ENCODE data around the gene GALNT6. TPM values are rescaled to one million over a fixed set of nuclear protein-coding genes. Genes with fewer than 3 reads are reported as not detected.

GALNT6 gene
- total and polyA plus RNA-seq, 12 donors: 0.15 to 6.3 (median 0.81) TPM

- Histone ChIP-seq H3K27ac (no peak overlapping the region), H3K9me3 (no peaks in the 10 kb centered on the region), H3K27me3 (peaks cover 0 to 12% (median 0%) of the 10 kb centered on the region in 7 donors), H3K36me3 (no peaks in the 10 kb centered on the region), H3K4me1 (no peaks in the 10 kb centered on the region), H3K4me3 (no peak overlapping the region)
- intact Hi-C loops (cut with DNase I): loop anchor here in 1 of 10 donors (5.0 kb wide), 1 partner anchor 379 kb away; a partner anchor contains a TSS
- 77 to 85% methylated on average over 2 of the region's 2 CpGs for WGBS, 2 donors
- no peak for DNase-seq
- TF ChIP-seq CTCF (IDR thresholded peaks at IDR 0.05): no peak
- ATAC-seq: no peak
Observed at GRCh38 chr12:51432921-51433320, 41.7 kb upstream of the GALNT6 start.

GRCh38 chr12:51430196-51430895 is 39.1 kb upstream of the GALNT6 start:
- intact Hi-C loops (cut with DNase I): loop anchor here in 1 of 10 donors (5.0 kb wide), 1 partner anchor 382 kb away; a partner anchor contains a TSS
- Histone ChIP-seq H3K27me3 (peaks cover 0 to 12% (median 6%) of the 10 kb centered on the region in 7 donors), H3K9me3 (no peaks in the 10 kb centered on the region), H3K36me3 (no peaks in the 10 kb centered on the region), H3K4me1 (no peaks in the 10 kb centered on the region), H3K27ac (no peak overlapping the region), H3K4me3 (no peak overlapping the region)
- WGBS, 2 donors: 66 to 69% methylated on average over 4 of the region's 4 CpGs
- TF ChIP-seq CTCF (IDR thresholded peaks at IDR 0.05): no peak
- ATAC-seq (no peak), DNase-seq (no peak)

- H3K27me3 ChIP-seq: peaks cover 0 to 19% (median 6%) of the 10 kb centered on the region in 7 donors
- no peak overlapping the region for H3K4me3 ChIP-seq
- 94 to 97% methylated on average over 4 of the region's 4 CpGs for WGBS, 2 donors
- ATAC-seq (no peak), DNase-seq (no peak)
- H3K36me3 ChIP-seq: no peaks in the 10 kb centered on the region
- intact Hi-C loops (cut with DNase I): loop anchor here in 7 of 10 donors (5.0 to 10.0 kb wide), 7 partner anchors 103 to 645 kb away; partner anchors contain the start of gene SMIM41 (in 1 of the 7)
- no peak overlapping the region for H3K27ac ChIP-seq
- no peaks in the 10 kb centered on the region for H3K9me3 ChIP-seq
- H3K4me1 ChIP-seq: peaks cover 0 to 6% (median 5%) of the 10 kb centered on the region in 9 donors
- no peak for TF ChIP-seq CTCF (IDR thresholded peaks at IDR 0.05)
Observed at GRCh38 chr12:51429700-51430099, 38.5 kb upstream of the GALNT6 start.

- H3K4me3 ChIP-seq: no peak overlapping the region
- H3K36me3 ChIP-seq: no peaks in the 10 kb centered on the region
- DNase-seq (no peak), ATAC-seq (no peak)
- intact Hi-C loops (cut with DNase I): loop anchor here in 6 of 10 donors (5.0 to 10.0 kb wide), 7 partner anchors 104 to 647 kb away; partner anchors contain the start of gene SMIM41 (in 1 of the 6)
- no peak overlapping the region for H3K27ac ChIP-seq
- TF ChIP-seq CTCF (IDR thresholded peaks at IDR 0.05): no peak
- H3K27me3 ChIP-seq: peaks cover 0 to 24% (median 6%) of the 10 kb centered on the region in 7 donors
- WGBS, 2 donors: 88 to 93% methylated on average over 4 of the region's 4 CpGs
- peaks cover 0 to 13% (median 10%) of the 10 kb centered on the region in 9 donors for H3K4me1 ChIP-seq
- H3K9me3 ChIP-seq: no peaks in the 10 kb centered on the region
Observed at GRCh38 chr12:51428256-51428655, 37.0 kb upstream of the GALNT6 start.
